Activated CD8-positive, alpha-beta T cell treated with anti-CD3 and anti-CD28 coated beads, Interleukin-2, amount 10 ng/mL, durations not matched to agents 7 days and 5 days (primary cell): Measurements from ENCODE around the gene FAM13A. TPM values are rescaled to one million over a fixed set of nuclear protein-coding genes. Genes with fewer than 3 reads are reported as not detected.

Experiments used
- ATAC-seq: fragments of 150-1000 bp; cut with Tn5 transposase; one replicate; pipeline ENCODE4 v1.10.0; 2021; ENCODE audit warnings: moderate library complexity
- CTCF ChIA-PET: fragments of 350-600 bp; sonication (Branson Sonifier 250); formaldehyde crosslinking; loops from one replicate; lab custom pipeline; 2021; ENCODE audit warnings: antibody characterized with exemption; lab: Charles Lee
- POLR2A ChIA-PET: fragments of 350-600 bp; sonication (Branson Sonifier 250); formaldehyde crosslinking; loops from one replicate; lab custom pipeline; 2021; ENCODE audit warnings: antibody characterized with exemption; lab: Charles Lee
- DNase-seq: peaks from one replicate; pipeline ENCODE4 v3.0.0-alpha.2; 2020
- H3K27ac Mint-ChIP-seq: one replicate; pipeline ENCODE4 v1.8.0; 2021; ENCODE audit warnings: mild to moderate bottlenecking, mixed read lengths
- H3K27me3 Mint-ChIP-seq: one replicate; pipeline ENCODE4 v1.8.0; 2021; ENCODE audit warnings: low read depth, mixed read lengths
- H3K36me3 Mint-ChIP-seq: one replicate; pipeline ENCODE4 v1.8.0; 2021; ENCODE audit warnings: low read depth, mixed read lengths
- H3K4me1 Mint-ChIP-seq: one replicate; pipeline ENCODE4 v1.8.0; 2021; ENCODE audit warnings: low read depth, mixed read lengths
- H3K4me3 Mint-ChIP-seq: one replicate; pipeline ENCODE4 v1.8.0; 2021; ENCODE audit warnings: mild to moderate bottlenecking, mixed read lengths
- H3K9me3 Mint-ChIP-seq: one replicate; pipeline ENCODE4 v1.8.0; 2022; ENCODE audit warnings: mixed read lengths; ENCODE audit not compliant: insufficient read depth
- total RNA-seq, 2 experiments: library from RNA; stranded (reverse); gene quantifications; one replicate each; pipeline ENCODE4 v1.2.3, GENCODE V29; 2021

The FAM13A gene
- total RNA-seq, 2 experiments from 2014 or later = 4.5 to 4.7 TPM

GRCh38 chr4:88879991-88880390 lies 177.0 kb downstream of the FAM13A start:
- peaks cover 11% of the 10 kb centered on the region for H3K27me3 Mint-ChIP-seq
- CTCF ChIA-PET = no interaction called here
- ATAC-seq = no peak
- H3K36me3 Mint-ChIP-seq = no peaks in the 10 kb centered on the region
- H3K27ac Mint-ChIP-seq = no peak overlapping the region
- H3K4me3 Mint-ChIP-seq = no peak overlapping the region
- POLR2A ChIA-PET = no interaction called here
- no peaks in the 10 kb centered on the region for H3K9me3 Mint-ChIP-seq
- H3K4me1 Mint-ChIP-seq = no peaks in the 10 kb centered on the region
- no peak for DNase-seq

- H3K27ac Mint-ChIP-seq = no peak overlapping the region
Measured at GRCh38 chr4:88878642-88879041, 178.3 kb downstream of the FAM13A start.

GRCh38 chr4:88870428-88870827 lies 186.6 kb downstream of the FAM13A start:
- Mint-ChIP-seq H3K27me3 (no peaks in the 10 kb centered on the region), H3K36me3 (no peaks in the 10 kb centered on the region), H3K9me3 (no peaks in the 10 kb centered on the region), H3K4me1 (no peaks in the 10 kb centered on the region), H3K4me3 (no peak overlapping the region), H3K27ac (no peak overlapping the region)
- ChIA-PET POLR2A (no interaction called here), CTCF (no interaction called here)
- DNase-seq (no peak), ATAC-seq (no peak)

More at GRCh38 chr4:88878642-88879041, 178.3 kb downstream of the FAM13A start:
- H3K27me3 Mint-ChIP-seq = peaks cover 6% of the 10 kb centered on the region
- DNase-seq = no peak
- no peaks in the 10 kb centered on the region for H3K9me3 Mint-ChIP-seq
- no peak for ATAC-seq
- H3K4me1 Mint-ChIP-seq = no peaks in the 10 kb centered on the region
- POLR2A ChIA-PET = no interaction called here
- no peak overlapping the region for H3K4me3 Mint-ChIP-seq
- CTCF ChIA-PET = no interaction called here
- no peaks in the 10 kb centered on the region for H3K36me3 Mint-ChIP-seq

GRCh38 chr4:88868510-88868909 lies 188.5 kb downstream of the FAM13A start:
- Mint-ChIP-seq H3K9me3 (no peaks in the 10 kb centered on the region), H3K4me1 (no peaks in the 10 kb centered on the region), H3K27me3 (no peaks in the 10 kb centered on the region), H3K36me3 (no peaks in the 10 kb centered on the region), H3K4me3 (no peak overlapping the region), H3K27ac (no peak overlapping the region)
- DNase-seq (no peak), ATAC-seq (no peak)
- POLR2A ChIA-PET = no interaction called here
- CTCF ChIA-PET = no interaction called here

- CTCF ChIA-PET = no interaction called here
Measured at GRCh38 chr4:88866862-88867550, 190.0 kb downstream of the FAM13A start.

GRCh38 chr4:88865466-88865865 lies 191.5 kb downstream of the FAM13A start:
- Mint-ChIP-seq H3K27me3 (no peaks in the 10 kb centered on the region), H3K4me1 (no peaks in the 10 kb centered on the region), H3K4me3 (no peak overlapping the region), H3K36me3 (no peaks in the 10 kb centered on the region), H3K9me3 (no peaks in the 10 kb centered on the region), H3K27ac (no peak overlapping the region)
- DNase-seq (no peak), ATAC-seq (no peak)
- ChIA-PET CTCF (no interaction called here), POLR2A (no interaction called here)

More at GRCh38 chr4:88866862-88867550, 190.0 kb downstream of the FAM13A start:
- POLR2A ChIA-PET = no interaction called here
- no peaks in the 10 kb centered on the region for H3K36me3 Mint-ChIP-seq
- no peak for DNase-seq
- H3K27ac Mint-ChIP-seq = no peak overlapping the region
- no peaks in the 10 kb centered on the region for H3K9me3 Mint-ChIP-seq
- no peaks in the 10 kb centered on the region for H3K4me1 Mint-ChIP-seq
- H3K27me3 Mint-ChIP-seq = no peaks in the 10 kb centered on the region
- no peak overlapping the region for H3K4me3 Mint-ChIP-seq
- no peak for ATAC-seq

- CTCF ChIA-PET = no interaction called here
- no peaks in the 10 kb centered on the region for H3K4me1 Mint-ChIP-seq
- no peak overlapping the region for H3K4me3 Mint-ChIP-seq
- H3K9me3 Mint-ChIP-seq = no peaks in the 10 kb centered on the region
- H3K27ac Mint-ChIP-seq = no peak overlapping the region
- POLR2A ChIA-PET = no interaction called here
- no peak for DNase-seq
- H3K36me3 Mint-ChIP-seq = no peaks in the 10 kb centered on the region
- no peak for ATAC-seq
- H3K27me3 Mint-ChIP-seq = no peaks in the 10 kb centered on the region
Measured at GRCh38 chr4:88865046-88865445, 191.9 kb downstream of the FAM13A start.

- Mint-ChIP-seq H3K9me3 (no peaks in the 10 kb centered on the region), H3K27me3 (peaks cover 8% of the 10 kb centered on the region), H3K4me1 (no peaks in the 10 kb centered on the region)
Measured at GRCh38 chr4:88860586-88860985, 196.4 kb downstream of the FAM13A start.

GRCh38 chr4:88859191-88859812 lies 197.7 kb downstream of the FAM13A start:
- POLR2A ChIA-PET = no interaction called here
- CTCF ChIA-PET = interaction anchor here (1.2 kb wide), 1 partner anchor 320 kb away, joined by 3 read pairs; no protein-coding TSS in a partner anchor
- H3K27ac Mint-ChIP-seq = no peak overlapping the region
- no peaks in the 10 kb centered on the region for H3K36me3 Mint-ChIP-seq
- ATAC-seq (no peak), DNase-seq (no peak)
- H3K4me1 Mint-ChIP-seq = no peaks in the 10 kb centered on the region
- no peaks in the 10 kb centered on the region for H3K9me3 Mint-ChIP-seq
- no peak overlapping the region for H3K4me3 Mint-ChIP-seq
- peaks cover 8% of the 10 kb centered on the region for H3K27me3 Mint-ChIP-seq

More at GRCh38 chr4:88860586-88860985, 196.4 kb downstream of the FAM13A start:
- DNase-seq (no peak), ATAC-seq (no peak)
- ChIA-PET CTCF (interaction anchor here (1.2 kb wide), 1 partner anchor 321 kb away, joined by 3 read pairs; no protein-coding TSS in a partner anchor), POLR2A (no interaction called here)
- no peak overlapping the region for H3K4me3 Mint-ChIP-seq
- H3K27ac Mint-ChIP-seq = no peak overlapping the region
- no peaks in the 10 kb centered on the region for H3K36me3 Mint-ChIP-seq

- ChIA-PET CTCF (no interaction called here), POLR2A (no interaction called here)
- no peak for DNase-seq
- Mint-ChIP-seq H3K4me3 (no peak overlapping the region), H3K27ac (no peak overlapping the region), H3K4me1 (no peaks in the 10 kb centered on the region), H3K36me3 (no peaks in the 10 kb centered on the region), H3K9me3 (no peaks in the 10 kb centered on the region), H3K27me3 (peaks cover 8% of the 10 kb centered on the region)
- ATAC-seq = no peak
Measured at GRCh38 chr4:88858752-88859151, 198.2 kb downstream of the FAM13A start.

GRCh38 chr4:88857588-88857987 lies 199.4 kb downstream of the FAM13A start:
- no peak for ATAC-seq
- ChIA-PET POLR2A (no interaction called here), CTCF (no interaction called here)
- no peak for DNase-seq
- H3K27me3 Mint-ChIP-seq = peaks cover 8% of the 10 kb centered on the region
- no peaks in the 10 kb centered on the region for H3K4me1 Mint-ChIP-seq
- no peak overlapping the region for H3K4me3 Mint-ChIP-seq
- H3K36me3 Mint-ChIP-seq = no peaks in the 10 kb centered on the region
- H3K27ac Mint-ChIP-seq = no peak overlapping the region
- no peaks in the 10 kb centered on the region for H3K9me3 Mint-ChIP-seq

GRCh38 chr4:88854481-88854880 lies 202.5 kb downstream of the FAM13A start:
- DNase-seq = no peak
- no peaks in the 10 kb centered on the region for H3K36me3 Mint-ChIP-seq
- H3K9me3 Mint-ChIP-seq = no peaks in the 10 kb centered on the region
- ChIA-PET POLR2A (no interaction called here), CTCF (no interaction called here)
- no peaks in the 10 kb centered on the region for H3K4me1 Mint-ChIP-seq
- H3K27me3 Mint-ChIP-seq = peaks cover 7% of the 10 kb centered on the region
- no peak for ATAC-seq
- no peak overlapping the region for H3K27ac Mint-ChIP-seq
- no peak overlapping the region for H3K4me3 Mint-ChIP-seq
